ENCODE data around the gene CSTF3.

DNA sequence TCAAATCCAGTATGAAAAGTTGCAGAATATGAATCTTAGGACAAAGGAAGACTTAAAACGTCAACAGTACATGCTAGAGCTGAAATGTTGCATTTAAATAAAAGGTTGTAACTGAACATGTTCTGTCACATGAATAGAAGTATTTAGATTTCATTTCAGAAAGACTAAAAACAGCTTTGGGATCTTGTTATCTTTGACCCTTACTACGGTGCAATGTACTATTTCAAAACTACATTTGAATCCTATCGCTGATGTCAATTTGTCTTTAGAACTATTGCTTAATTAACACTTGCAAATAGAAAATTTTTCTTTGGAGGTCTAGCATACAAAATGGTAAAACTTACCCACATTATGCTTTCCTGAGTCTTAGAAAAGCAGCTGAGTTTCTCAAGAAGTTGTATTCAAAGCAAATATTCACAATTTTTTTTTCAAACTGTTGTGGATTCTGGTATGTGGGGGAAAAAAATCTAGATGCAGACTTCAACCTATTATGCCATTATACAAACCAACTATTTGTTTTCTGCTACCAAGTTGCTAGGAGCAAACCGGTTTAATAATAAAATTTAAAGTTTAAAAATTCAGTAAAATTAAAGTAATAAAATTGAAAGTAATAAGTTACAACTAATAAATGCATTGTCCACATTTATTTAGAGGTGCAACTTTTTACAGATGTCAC, 25.4 kb downstream of the CSTF3 start:
- no peak for TF ChIP-seq POLR2AphosphoS5 (IDR thresholded peaks at IDR 0.05)
- TF ChIP-seq, protein P1, sequence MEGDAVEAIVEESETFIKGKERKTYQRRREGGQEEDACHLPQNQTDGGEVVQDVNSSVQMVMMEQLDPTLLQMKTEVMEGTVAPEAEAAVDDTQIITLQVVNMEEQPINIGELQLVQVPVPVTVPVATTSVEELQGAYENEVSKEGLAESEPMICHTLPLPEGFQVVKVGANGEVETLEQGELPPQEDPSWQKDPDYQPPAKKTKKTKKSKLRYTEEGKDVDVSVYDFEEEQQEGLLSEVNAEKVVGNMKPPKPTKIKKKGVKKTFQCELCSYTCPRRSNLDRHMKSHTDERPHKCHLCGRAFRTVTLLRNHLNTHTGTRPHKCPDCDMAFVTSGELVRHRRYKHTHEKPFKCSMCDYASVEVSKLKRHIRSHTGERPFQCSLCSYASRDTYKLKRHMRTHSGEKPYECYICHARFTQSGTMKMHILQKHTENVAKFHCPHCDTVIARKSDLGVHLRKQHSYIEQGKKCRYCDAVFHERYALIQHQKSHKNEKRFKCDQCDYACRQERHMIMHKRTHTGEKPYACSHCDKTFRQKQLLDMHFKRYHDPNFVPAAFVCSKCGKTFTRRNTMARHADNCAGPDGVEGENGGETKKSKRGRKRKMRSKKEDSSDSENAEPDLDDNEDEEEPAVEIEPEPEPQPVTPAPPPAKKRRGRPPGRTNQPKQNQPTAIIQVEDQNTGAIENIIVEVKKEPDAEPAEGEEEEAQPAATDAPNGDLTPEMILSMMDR (IDR thresholded peaks at IDR 0.05) = no peak
- TF ChIP-seq POLR2A (IDR thresholded peaks at IDR 0.05) = no peak
- TF ChIP-seq EP300 (IDR thresholded peaks at IDR 0.05) = no peak
